Esophagus muscularis mucosa (tissue), 4 donors: ENCODE data around the gene GPRC6A. TPM values are rescaled to one million over a fixed set of nuclear protein-coding genes. Genes with fewer than 3 reads are reported as not detected.

ENCODE experiments used
- DNase-seq: peaks from one replicate; pipeline ENCODE4 v3.0.0-alpha.2; 2017; ENCODE audit errors: extremely low spot score
- H3K27ac ChIP-seq, 4 donors: fragments of 200-600 bp; sonication (generic); replicated peaks in 1 of 4; 1 replicate in 3 of 4; 2 replicates in 1 of 4; pipeline ENCODE4 v1.5.1; 2016 to 2019; ENCODE audit warnings: mild to moderate bottlenecking in 1 of 4
- H3K27me3 ChIP-seq, 4 donors: fragments of 200-600 bp; sonication (generic); one replicate each; pipeline versions ENCODE4 v1.5.1 to v1.6.0; 2016 to 2019
- H3K36me3 ChIP-seq, 4 donors: fragments of 200-600 bp; sonication (generic); one replicate each; pipeline ENCODE4 v1.5.1; 2016 to 2019
- H3K4me1 ChIP-seq, 4 donors: fragments of 200-600 bp; sonication (generic); one replicate each; pipeline ENCODE4 v1.5.1; 2016 to 2019
- H3K4me3 ChIP-seq, 4 donors: fragments of 200-600 bp; sonication (generic); 1 replicate in 2 of 4; 2 replicates in 2 of 4; pipeline ENCODE4 v1.5.1; 2016 to 2019; ENCODE audit warnings: mild to moderate bottlenecking in 4 of 4, moderate library complexity in 1 of 4
- H3K9me3 ChIP-seq, 4 donors: fragments of 200-600 bp; sonication (generic); 1 replicate in 3 of 4; 2 replicates in 1 of 4; pipeline ENCODE4 v1.5.1; 2016 to 2019
- EP300 ChIP-seq: sonication (generic); formaldehyde crosslinking; IDR thresholded peaks from one replicate; pipeline ENCODE4 v1.6.1; 2017; ENCODE audit warnings: antibody characterized with exemption
- POLR2A ChIP-seq: fragments of 450-650 bp; IDR thresholded peaks from one replicate; pipeline ENCODE4 v1.6.1; 2017; ENCODE audit warnings: antibody characterized with exemption, moderate library complexity, mild to moderate bottlenecking, low read depth
- POLR2AphosphoS5 ChIP-seq, 2 donors: sonication (generic); formaldehyde crosslinking; IDR thresholded peaks; one replicate each; pipeline ENCODE4 v1.6.1; 2017; ENCODE audit warnings: antibody characterized with exemption in 2 of 2
- WGBS: methylation state at CpG from one replicate; pipeline ENCODE4 v1.1.5; 2018; 5-methylcytosine and 5-hydroxymethylcytosine counted together
- intact Hi-C: fragments of 100-400 bp; cut with DNase I; formaldehyde crosslinking; loops from one replicate; pipeline ENCODE4 v1.15.1; 2023
- total RNA-seq, 4 donors: library from RNA; depleted of rRNA; stranded (reverse); fragments of >200 nt; gene quantifications; one replicate each; pipeline versions ENCODE4 v1.1.0 to v1.2.1, GENCODE V29; 2016
- TF ChIP-seq, protein P1 (sequence below), 3 experiments: fragments of 200-600 bp in 2 of 3; fragments of 450-650 bp in 1 of 3; sonication (generic) in 2 of 3; IDR thresholded peaks; one replicate each; pipeline ENCODE4 v1.5.1; 2017 to 2019; ENCODE audit warnings: antibody characterized with exemption in 3 of 3, mild to moderate bottlenecking in 2 of 3, moderate library complexity in 1 of 3

Gene GPRC6A
- total RNA-seq, 4 donors from 2014 or later: not detected

DNA sequence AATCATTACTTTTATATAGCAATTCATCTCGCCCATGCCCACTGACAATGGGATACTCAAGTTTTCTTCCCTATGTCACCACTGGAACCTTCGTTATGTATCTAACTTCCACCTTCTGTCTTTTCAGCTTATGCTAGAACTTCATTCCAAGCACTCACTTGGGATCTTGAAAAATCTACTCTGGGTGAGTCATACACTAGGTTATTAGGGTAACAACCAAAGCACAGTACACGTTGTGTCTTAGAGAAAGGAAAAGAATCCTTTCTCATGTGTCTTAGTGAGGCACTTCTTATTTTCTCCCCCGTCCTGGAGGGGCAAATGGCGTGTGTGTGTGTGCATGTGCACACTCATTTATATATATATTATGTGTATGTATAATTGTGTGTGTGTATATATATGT, 45.0 kb downstream of the GPRC6A start:
- Histone ChIP-seq H3K4me1 (no peaks in the 10 kb centered on the region), H3K9me3 (no peaks in the 10 kb centered on the region), H3K27ac (no peak overlapping the region), H3K4me3 (no peak overlapping the region), H3K27me3 (peaks cover 0 to 7% (median 0%) of the 10 kb centered on the region in 4 donors), H3K36me3 (no peaks in the 10 kb centered on the region)
- intact Hi-C loops: no loop called here
- no peak for DNase-seq
- WGBS: 65% methylated on average over 5 of the region's 5 CpGs
- TF ChIP-seq, protein P1, sequence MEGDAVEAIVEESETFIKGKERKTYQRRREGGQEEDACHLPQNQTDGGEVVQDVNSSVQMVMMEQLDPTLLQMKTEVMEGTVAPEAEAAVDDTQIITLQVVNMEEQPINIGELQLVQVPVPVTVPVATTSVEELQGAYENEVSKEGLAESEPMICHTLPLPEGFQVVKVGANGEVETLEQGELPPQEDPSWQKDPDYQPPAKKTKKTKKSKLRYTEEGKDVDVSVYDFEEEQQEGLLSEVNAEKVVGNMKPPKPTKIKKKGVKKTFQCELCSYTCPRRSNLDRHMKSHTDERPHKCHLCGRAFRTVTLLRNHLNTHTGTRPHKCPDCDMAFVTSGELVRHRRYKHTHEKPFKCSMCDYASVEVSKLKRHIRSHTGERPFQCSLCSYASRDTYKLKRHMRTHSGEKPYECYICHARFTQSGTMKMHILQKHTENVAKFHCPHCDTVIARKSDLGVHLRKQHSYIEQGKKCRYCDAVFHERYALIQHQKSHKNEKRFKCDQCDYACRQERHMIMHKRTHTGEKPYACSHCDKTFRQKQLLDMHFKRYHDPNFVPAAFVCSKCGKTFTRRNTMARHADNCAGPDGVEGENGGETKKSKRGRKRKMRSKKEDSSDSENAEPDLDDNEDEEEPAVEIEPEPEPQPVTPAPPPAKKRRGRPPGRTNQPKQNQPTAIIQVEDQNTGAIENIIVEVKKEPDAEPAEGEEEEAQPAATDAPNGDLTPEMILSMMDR (IDR thresholded peaks at IDR 0.05): no peak
- TF ChIP-seq EP300 (no peak), POLR2AphosphoS5 (IDR thresholded peaks at IDR 0.05) (no peak), POLR2A (no peak)

DNA sequence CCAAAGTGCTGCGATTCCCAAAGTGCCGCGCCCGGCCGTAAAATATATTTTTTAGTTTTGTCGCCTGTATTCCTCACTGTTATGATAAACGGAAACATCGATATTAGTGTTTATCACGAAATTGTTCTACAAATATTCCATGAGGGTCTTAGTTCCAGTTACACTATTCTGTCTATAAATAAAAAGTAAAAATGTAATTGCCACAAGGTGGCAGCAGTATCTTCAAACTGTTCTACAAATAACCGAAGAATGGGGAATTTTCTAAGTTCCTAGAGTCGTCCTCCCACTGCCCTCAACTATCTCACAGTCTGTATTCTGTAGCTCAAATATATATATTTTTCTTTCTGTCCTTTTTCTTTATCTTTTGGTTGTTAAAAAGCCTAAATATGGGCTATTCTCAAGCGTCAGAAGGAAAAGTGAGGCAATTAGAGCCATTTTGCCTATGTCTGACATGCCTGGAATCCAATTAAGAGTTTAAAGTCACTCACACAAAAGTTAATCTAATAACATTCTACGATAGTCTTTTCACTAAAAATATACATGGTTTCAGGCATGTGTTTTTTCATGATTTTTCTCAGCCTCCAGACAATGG, 49.2 kb downstream of the GPRC6A start:
- WGBS: 44% methylated on average over 13 of the region's 13 CpGs
- Histone ChIP-seq H3K27ac (no peak overlapping the region), H3K36me3 (no peaks in the 10 kb centered on the region), H3K27me3 (peaks cover 0 to 9% (median 0%) of the 10 kb centered on the region in 4 donors), H3K4me3 (peak overlapping the region in 1 of 4 donors; percentile 16), H3K9me3 (no peaks in the 10 kb centered on the region), H3K4me1 (no peaks in the 10 kb centered on the region)
- DNase-seq: no peak
- intact Hi-C loops: no loop called here
- TF ChIP-seq, protein P1 (IDR thresholded peaks at IDR 0.05): peak in 2 of 3 experiments; percentile 32 to 44
- no peak for TF ChIP-seq POLR2A

DNA sequence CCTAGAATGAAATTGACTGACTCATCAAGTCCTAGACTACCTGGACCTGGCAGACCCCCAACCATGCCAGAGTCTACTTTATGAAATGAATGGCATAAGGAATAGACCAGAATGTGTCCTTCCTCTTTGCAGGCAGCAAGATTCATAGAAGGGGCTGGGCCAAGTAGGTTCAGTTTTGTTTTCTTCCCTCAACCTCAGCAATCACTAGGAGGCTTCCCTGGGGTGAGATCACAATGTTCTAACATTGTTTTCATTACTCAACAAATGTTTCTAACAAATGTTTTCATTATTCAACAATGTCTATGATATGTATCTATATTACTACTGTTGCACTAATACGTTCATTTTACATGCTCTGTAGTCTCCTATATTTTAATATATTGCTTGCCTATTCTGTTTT, 55.0 kb downstream of the GPRC6A start:
- peaks cover 0 to 3% (median 0%) of the 10 kb centered on the region in 4 donors for H3K27me3 ChIP-seq
- no peak overlapping the region for H3K27ac ChIP-seq
- 60% methylated on average over 1 of the region's 1 CpG for WGBS
- H3K9me3 ChIP-seq: no peaks in the 10 kb centered on the region
- H3K36me3 ChIP-seq: no peaks in the 10 kb centered on the region
- H3K4me3 ChIP-seq: no peak overlapping the region
- intact Hi-C loops: no loop called here
- DNase-seq: no peak
- TF ChIP-seq EP300 (no peak), POLR2AphosphoS5 (IDR thresholded peaks at IDR 0.05) (no peak), POLR2A (no peak)
- TF ChIP-seq, protein P1 (IDR thresholded peaks at IDR 0.05): no peak
- no peaks in the 10 kb centered on the region for H3K4me1 ChIP-seq

DNA sequence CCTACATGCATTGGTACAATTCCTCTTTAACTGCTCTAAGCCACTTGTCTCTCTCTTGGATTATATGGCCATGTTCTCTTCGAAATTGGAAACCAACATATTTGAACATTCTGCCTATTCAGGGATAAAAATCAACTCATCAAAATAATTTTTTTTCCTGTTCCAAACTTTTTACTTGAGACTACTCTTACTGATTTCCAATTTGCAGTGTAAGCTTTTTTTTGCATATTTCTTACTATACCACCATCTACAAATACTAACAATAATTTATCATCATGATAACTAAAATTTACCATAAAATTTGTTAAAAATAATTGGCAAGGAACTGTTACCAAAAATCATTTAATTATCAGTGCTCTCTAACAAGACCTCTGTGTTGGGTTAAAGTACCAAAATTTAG, 56.4 kb downstream of the GPRC6A start:
- H3K27ac ChIP-seq: no peak overlapping the region
- DNase-seq: no peak
- TF ChIP-seq, protein P1 (IDR thresholded peaks at IDR 0.05): no peak
- TF ChIP-seq POLR2AphosphoS5 (IDR thresholded peaks at IDR 0.05): no peak
- no peak for TF ChIP-seq POLR2A
- no peak for TF ChIP-seq EP300
- H3K27me3 ChIP-seq: no peaks in the 10 kb centered on the region
- WGBS: 70% methylated on average over 1 of the region's 1 CpG
- H3K36me3 ChIP-seq: no peaks in the 10 kb centered on the region
- H3K9me3 ChIP-seq: no peaks in the 10 kb centered on the region
- H3K4me3 ChIP-seq: no peak overlapping the region
- intact Hi-C loops: no loop called here
- no peaks in the 10 kb centered on the region for H3K4me1 ChIP-seq

DNA sequence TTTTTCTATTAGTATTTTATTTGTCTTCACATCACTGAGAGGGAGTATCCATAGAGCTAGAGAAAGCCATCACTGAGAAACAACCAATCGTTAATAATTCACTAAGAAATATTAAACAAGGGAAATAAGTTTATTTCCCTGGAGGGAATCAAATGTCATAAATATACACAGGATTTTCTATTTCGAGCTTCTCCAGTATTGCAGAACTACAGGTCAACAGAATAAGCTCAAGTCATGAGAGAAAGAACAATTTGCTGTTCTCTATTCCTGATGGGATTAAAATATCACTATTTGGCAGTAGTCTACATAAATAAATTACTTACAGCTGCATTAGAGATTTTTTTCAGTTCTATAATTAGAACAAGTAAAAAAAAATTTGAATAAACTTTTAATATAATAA, 61.2 kb downstream of the GPRC6A start:
- Histone ChIP-seq H3K9me3 (no peaks in the 10 kb centered on the region), H3K4me1 (peaks cover 12 to 19% (median 17%) of the 10 kb centered on the region in 4 donors), H3K27me3 (peaks cover 0 to 27% (median 11%) of the 10 kb centered on the region in 4 donors), H3K36me3 (no peaks in the 10 kb centered on the region), H3K27ac (no peak overlapping the region), H3K4me3 (no peak overlapping the region)
- WGBS: 53% methylated on average over 2 of the region's 2 CpGs
- TF ChIP-seq, protein P1 (IDR thresholded peaks at IDR 0.05): no peak
- TF ChIP-seq POLR2AphosphoS5 (IDR thresholded peaks at IDR 0.05): no peak
- no peak for TF ChIP-seq POLR2A
- no peak for TF ChIP-seq EP300
- DNase-seq: no peak
- intact Hi-C loops: no loop called here
